H9 (cell line): ENCODE data around the gene GSS. TPM values are rescaled to one million over a fixed set of nuclear protein-coding genes. Genes with fewer than 3 reads are reported as not detected.
A peak's percentile ranks its signal among the peaks of the same experiment; 100 is the strongest.

Source experiments
- DNase-seq: peaks from one replicate; pipeline ENCODE4 v3.0.0-alpha.2; 2017
- H2AFZ ChIP-seq: one replicate; pipeline ENCODE4 v1.6.1; 2013; ENCODE audit warnings: mild to moderate bottlenecking, low read length, control low read depth, moderate library complexity
- H2AK5ac ChIP-seq: 2 replicates; pipeline ENCODE4 v1.6.1; 2013; ENCODE audit warnings: low read length, control low read depth, mixed read lengths; ENCODE audit not compliant: insufficient read length
- H2BK120ac ChIP-seq: one replicate; pipeline ENCODE4 v1.6.1; 2013; ENCODE audit warnings: low read depth, mild to moderate bottlenecking, low read length, control low read depth, inconsistent platforms; ENCODE audit not compliant: poor library complexity, severe bottlenecking
- H2BK12ac ChIP-seq: 2 replicates; pipeline ENCODE4 v1.6.1; 2013; ENCODE audit warnings: low read length, control low read depth, mixed read lengths, low read depth; ENCODE audit not compliant: insufficient read length
- H2BK15ac ChIP-seq: 2 replicates; pipeline ENCODE4 v1.6.1; 2013; ENCODE audit warnings: low read depth, low read length, control low read depth
- H2BK20ac ChIP-seq: one replicate; pipeline ENCODE4 v1.6.1; 2013; ENCODE audit warnings: low read depth, mild to moderate bottlenecking, low read length, control low read depth, inconsistent platforms; ENCODE audit not compliant: poor library complexity, severe bottlenecking
- H2BK5ac ChIP-seq: 2 replicates; pipeline ENCODE4 v1.6.1; 2013; ENCODE audit warnings: low read length, control low read depth, mixed read lengths; ENCODE audit not compliant: insufficient read length
- H3K14ac ChIP-seq: 2 replicates; pipeline ENCODE4 v1.6.1; 2013; ENCODE audit warnings: low read length, control low read depth; ENCODE audit not compliant: insufficient read depth
- H3K18ac ChIP-seq: 2 replicates; pipeline ENCODE4 v1.6.1; 2013; ENCODE audit warnings: low read depth, mild to moderate bottlenecking, mixed read lengths, low read length, control low read depth; ENCODE audit not compliant: insufficient read length
- H3K23ac ChIP-seq: 2 replicates; pipeline ENCODE4 v1.6.1; 2013; ENCODE audit warnings: low read length, control low read depth, mixed read lengths, low read depth; ENCODE audit not compliant: insufficient read length
- H3K23me2 ChIP-seq: 2 replicates; pipeline ENCODE4 v1.6.1; 2013; ENCODE audit warnings: low read depth, mild to moderate bottlenecking, mixed read lengths, low read length, control low read depth; ENCODE audit not compliant: insufficient read length, poor library complexity, severe bottlenecking
- H3K27ac ChIP-seq: 2 replicates; pipeline ENCODE4 v1.5.1; 2013; ENCODE audit warnings: low read length, control low read depth, mixed read lengths, low read depth; ENCODE audit not compliant: insufficient read length
- H3K27me3 ChIP-seq: 2 replicates; pipeline ENCODE4 v1.6.1; 2013; ENCODE audit warnings: low read length, control low read depth, inconsistent platforms; ENCODE audit not compliant: insufficient read depth
- H3K4ac ChIP-seq: 2 replicates; pipeline ENCODE4 v1.6.1; 2013; ENCODE audit warnings: low read depth, mild to moderate bottlenecking, control low read depth, inconsistent platforms, low read length, moderate library complexity
- H3K4me1 ChIP-seq: 2 replicates; pipeline ENCODE4 v1.6.1; 2013; ENCODE audit warnings: low read length, control low read depth, inconsistent platforms; ENCODE audit not compliant: insufficient read depth
- H3K4me2 ChIP-seq: 2 replicates; pipeline ENCODE4 v1.6.1; 2013; ENCODE audit warnings: low read length, control low read depth, mixed read lengths; ENCODE audit not compliant: insufficient read length, insufficient read depth
- H3K56ac ChIP-seq: 2 replicates; pipeline ENCODE4 v1.6.1; 2013; ENCODE audit warnings: low read depth, mild to moderate bottlenecking, mixed read lengths, low read length, control low read depth; ENCODE audit not compliant: insufficient read length
- H3K79me1 ChIP-seq: 2 replicates; pipeline ENCODE4 v1.6.1; 2013; ENCODE audit warnings: low read depth, mild to moderate bottlenecking, moderate library complexity, low read length, control low read depth, inconsistent platforms; ENCODE audit not compliant: insufficient read depth, poor library complexity, severe bottlenecking
- H3K79me2 ChIP-seq: 2 replicates; pipeline ENCODE4 v1.6.1; 2013; ENCODE audit warnings: low read length, control low read depth, inconsistent platforms; ENCODE audit not compliant: insufficient read depth
- H3K9ac ChIP-seq: 2 replicates; pipeline ENCODE4 v1.6.1; 2013; ENCODE audit warnings: low read length, control low read depth, mixed read lengths; ENCODE audit not compliant: insufficient read length; ENCODE audit errors: extremely low read depth
- H3K9me3 ChIP-seq: one replicate; pipeline ENCODE4 v1.6.1; 2013; ENCODE audit warnings: low read depth, low read length, inconsistent platforms; ENCODE audit not compliant: control insufficient read depth
- H3T11ph ChIP-seq: one replicate; pipeline ENCODE4 v1.6.1; 2013; ENCODE audit warnings: mild to moderate bottlenecking, low read length, control low read depth, inconsistent platforms
- H4K20me1 ChIP-seq: one replicate; pipeline ENCODE4 v1.6.1; 2013; ENCODE audit not compliant: control insufficient read depth, insufficient read length, insufficient read depth
- H4K5ac ChIP-seq: 2 replicates; pipeline ENCODE4 v1.6.1; 2013; ENCODE audit warnings: low read depth, mild to moderate bottlenecking, mixed read lengths, low read length, control low read depth; ENCODE audit not compliant: insufficient read length
- H4K8ac ChIP-seq: replicated peaks from 2 replicates; pipeline ENCODE4 v1.6.1; 2013; ENCODE audit warnings: low read length, control low read depth, mixed read lengths, low read depth; ENCODE audit not compliant: insufficient read length
- H4K91ac ChIP-seq: 2 replicates; pipeline ENCODE4 v1.6.1; 2013; ENCODE audit warnings: low read depth, mild to moderate bottlenecking, moderate library complexity, mixed read lengths, low read length, control low read depth; ENCODE audit not compliant: insufficient read length
- H3K27ac Mint-ChIP-seq, 3 experiments: 2 replicates in 2 of 3; 3 replicates in 1 of 3; pipeline ENCODE4 v1.8.0; 2020 to 2021; ENCODE audit warnings: mixed read lengths in 3 of 3, mild to moderate bottlenecking in 1 of 3, moderate library complexity in 1 of 3
- H3K27me3 Mint-ChIP-seq: 2 replicates; pipeline ENCODE4 v1.8.0; 2021; ENCODE audit warnings: low read depth, mild to moderate bottlenecking, moderate library complexity, mixed read lengths
- H3K36me3 Mint-ChIP-seq, 3 experiments: 2 replicates in 2 of 3; 3 replicates in 1 of 3; pipeline ENCODE4 v1.8.0; 2020 to 2021; ENCODE audit warnings: low read depth in 3 of 3, mixed read lengths in 3 of 3; ENCODE audit not compliant: insufficient read depth in 1 of 3
- H3K4me1 Mint-ChIP-seq, 2 experiments: 2 replicates each; pipeline ENCODE4 v1.8.0; 2020; ENCODE audit warnings: mixed read lengths in 2 of 2
- H3K4me3 Mint-ChIP-seq, 2 experiments: 2 replicates in 1 of 2; 3 replicates in 1 of 2; pipeline ENCODE4 v1.8.0; 2020 to 2021; ENCODE audit warnings: mild to moderate bottlenecking in 2 of 2, mixed read lengths in 2 of 2, moderate library complexity in 1 of 2
- H3K9me3 Mint-ChIP-seq, 2 experiments: 2 replicates in 1 of 2; 3 replicates in 1 of 2; pipeline ENCODE4 v1.8.0; 2020; ENCODE audit warnings: mild to moderate bottlenecking in 2 of 2, mixed read lengths in 2 of 2, moderate library complexity in 1 of 2
- WGBS: extraction: QIAGEN DNeasy Blood & Tissue Kit; methylation state at CpG from one replicate; pipeline ENCODE4 v1.1.7; 2013; ENCODE audit warnings: missing lambda C conversion rate, low lambda C conversion rate, mixed read lengths; ENCODE audit not compliant: insufficient read length; ENCODE audit errors: extremely low coverage; 5-methylcytosine and 5-hydroxymethylcytosine counted together
- total RNA-seq: library from RNA; stranded (reverse); gene quantifications from 2 replicates; pipeline ENCODE4 v1.2.1, GENCODE V29; 2021
- TF ChIP-seq, protein P1 (sequence below): fragments of 200-600 bp; sonication (generic); conservative IDR thresholded peaks from 3 replicates; pipeline ENCODE4 v1.8.0; 2021; ENCODE audit warnings: antibody characterized with exemption, mild to moderate bottlenecking

Gene GSS
- total RNA-seq, 1 experiment from 2014 or later = 48.5 TPM

- Histone ChIP-seq H3K79me1 (no peaks in the 10 kb centered on the region), H3K56ac (no peak overlapping the region), H3K23me2 (peaks cover 5% of the 10 kb centered on the region), H2BK12ac (no peak overlapping the region), H3K27me3 (no peaks in the 10 kb centered on the region), H3K23ac (no peak overlapping the region), H2BK15ac (no peak overlapping the region), H2AFZ (no peak overlapping the region), H3K9ac (no peak overlapping the region), H2BK120ac (no peak overlapping the region), H3K4me2 (no peak overlapping the region), H3K18ac (no peak overlapping the region), H4K91ac (no peak overlapping the region), H3K27ac (no peak overlapping the region), H3T11ph (no peak overlapping the region), H4K5ac (no peak overlapping the region), H3K4ac (no peak overlapping the region), H4K8ac (no peak overlapping the region), H4K20me1 (no peaks in the 10 kb centered on the region), H3K9me3 (no peaks in the 10 kb centered on the region), H3K79me2 (no peaks in the 10 kb centered on the region), H3K4me1 (no peaks in the 10 kb centered on the region), H2BK5ac (no peak overlapping the region), H3K14ac (no peak overlapping the region), H2AK5ac (no peak overlapping the region), H2BK20ac (no peak overlapping the region)
- H3K36me3 Mint-ChIP-seq = peaks cover 1 to 9% (median 5%) of the 10 kb centered on the region in 3 experiments; a peak in 4 of 7 replicates
- H3K4me1 Mint-ChIP-seq = peaks cover 40 to 46% of the 10 kb centered on the region in 2 experiments
- H3K4me3 Mint-ChIP-seq = peak overlapping the region in 1 of 2 experiments; percentile 27; a peak in 1 of 5 replicates
- no peak for DNase-seq
- TF ChIP-seq, protein P1, sequence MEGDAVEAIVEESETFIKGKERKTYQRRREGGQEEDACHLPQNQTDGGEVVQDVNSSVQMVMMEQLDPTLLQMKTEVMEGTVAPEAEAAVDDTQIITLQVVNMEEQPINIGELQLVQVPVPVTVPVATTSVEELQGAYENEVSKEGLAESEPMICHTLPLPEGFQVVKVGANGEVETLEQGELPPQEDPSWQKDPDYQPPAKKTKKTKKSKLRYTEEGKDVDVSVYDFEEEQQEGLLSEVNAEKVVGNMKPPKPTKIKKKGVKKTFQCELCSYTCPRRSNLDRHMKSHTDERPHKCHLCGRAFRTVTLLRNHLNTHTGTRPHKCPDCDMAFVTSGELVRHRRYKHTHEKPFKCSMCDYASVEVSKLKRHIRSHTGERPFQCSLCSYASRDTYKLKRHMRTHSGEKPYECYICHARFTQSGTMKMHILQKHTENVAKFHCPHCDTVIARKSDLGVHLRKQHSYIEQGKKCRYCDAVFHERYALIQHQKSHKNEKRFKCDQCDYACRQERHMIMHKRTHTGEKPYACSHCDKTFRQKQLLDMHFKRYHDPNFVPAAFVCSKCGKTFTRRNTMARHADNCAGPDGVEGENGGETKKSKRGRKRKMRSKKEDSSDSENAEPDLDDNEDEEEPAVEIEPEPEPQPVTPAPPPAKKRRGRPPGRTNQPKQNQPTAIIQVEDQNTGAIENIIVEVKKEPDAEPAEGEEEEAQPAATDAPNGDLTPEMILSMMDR = no peak
- H3K27me3 Mint-ChIP-seq = no peaks in the 10 kb centered on the region; the same call in none of the 2 replicates
- WGBS = no CpG with 5 or more reads among the region's 7 CpGs
- H3K27ac Mint-ChIP-seq = no peak overlapping the region
- no peaks in the 10 kb centered on the region; a peak in 1 of 5 replicates for H3K9me3 Mint-ChIP-seq
These were observed 1.6 kb downstream of the GSS start for GRCh38 chr20:34953960-34954359.
